Measurements from ENCODE around the gene LZTS2.
A peak's percentile ranks its signal among the peaks of the same experiment; 100 is the strongest.

Gene LZTS2

DNA sequence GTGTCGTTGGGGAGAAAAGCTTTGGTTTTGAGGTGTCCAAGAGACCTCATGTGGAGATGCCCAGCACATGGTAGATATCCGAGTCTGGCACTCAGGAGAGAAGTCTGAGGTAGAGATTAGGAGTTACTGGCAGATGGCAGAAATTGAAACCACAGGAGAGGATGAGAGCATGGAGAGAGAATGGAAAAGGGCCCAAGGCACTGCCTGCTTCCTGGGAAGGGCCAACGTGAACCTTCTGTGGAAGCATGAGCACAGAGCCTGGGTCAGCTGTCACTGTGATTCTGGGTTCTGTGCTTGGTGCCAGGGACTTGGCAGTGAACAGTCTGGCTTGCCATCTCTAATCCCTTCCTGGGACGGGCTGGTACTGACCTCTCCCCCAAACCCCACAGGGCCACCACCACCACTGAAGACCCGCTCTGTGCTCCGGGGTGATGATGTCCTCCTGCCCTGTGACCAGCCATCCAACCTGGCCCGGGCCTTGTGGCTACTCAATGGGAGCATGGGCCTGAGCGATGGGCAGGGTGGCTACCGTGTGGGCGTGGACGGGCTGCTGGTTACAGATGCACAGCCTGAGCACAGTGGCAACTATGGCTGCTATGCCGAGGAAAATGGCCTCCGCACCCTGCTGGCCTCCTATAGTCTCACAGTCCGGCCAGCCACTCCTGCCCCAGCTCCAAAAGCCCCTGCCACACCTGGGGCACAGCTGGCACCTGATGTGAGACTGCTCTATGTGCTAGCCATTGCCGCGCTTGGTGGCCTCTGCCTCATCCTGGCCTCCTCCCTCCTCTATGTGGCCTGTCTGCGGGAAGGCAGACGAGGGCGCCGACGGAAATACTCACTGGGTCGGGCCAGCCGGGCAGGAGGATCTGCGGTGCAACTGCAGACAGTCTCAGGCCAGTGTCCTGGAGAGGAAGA is 16.4 kb upstream of the LZTS2 start:
- CTCF ChIA-PET = interaction anchor here (1.3 kb wide), 1 partner anchor 15 kb away, joined by 5 read pairs; no protein-coding TSS in a partner anchor
- DNase-seq = no peak

GRCh38 chr10:100983868-100984671 is 15.5 kb upstream of the LZTS2 start:
- no peaks in the 10 kb centered on the region for H3K9me3 ChIP-seq (ENCODE audit: control extremely low read depth in 1 of 5, control insufficient read depth in 4 of 5, insufficient read depth in 2 of 5, low read depth in 1 of 5, low read length in 4 of 5)
- H3K27ac ChIP-seq (ENCODE audit: insufficient read depth in 1 of 2, low read depth in 1 of 2, low read length in 2 of 2, poor library complexity in 1 of 2, severe bottlenecking in 2 of 2) = no peak overlapping the region
- ChIA-PET CTCF (no interaction called here), POLR2A (no interaction called here)
- H3K4me1 ChIP-seq (ENCODE audit: control extremely low read depth in 1 of 4, control insufficient read depth in 4 of 4, insufficient read depth in 4 of 4, low read length in 3 of 4) = peaks cover 4 to 27% (median 22%) of the 10 kb centered on the region in 4 experiments
- no peaks in the 10 kb centered on the region for H3K27me3 ChIP-seq (replicated peaks in 2 of 5; ENCODE audit: control insufficient read depth in 4 of 5, insufficient read depth in 5 of 5, low read length in 4 of 5)
- H3K4me3 ChIP-seq (ENCODE audit: control insufficient read depth in 1 of 7, extremely low read depth in 1 of 7, insufficient read depth in 4 of 7, low read depth in 2 of 7, low read length in 6 of 7) = no peak overlapping the region
- no peak for DNase-seq
- H3K36me3 ChIP-seq (ENCODE audit: control insufficient read depth in 4 of 4, insufficient read depth in 4 of 4, low read length in 3 of 4) = peaks cover 4 to 43% (median 27%) of the 10 kb centered on the region in 4 experiments
- 95% methylated on average over 9 of the region's 13 CpGs for WGBS (ENCODE audit: insufficient coverage)

More for the DNA sequence above, 16.4 kb upstream of the LZTS2 start:
- H3K27ac ChIP-seq (ENCODE audit: insufficient read depth in 1 of 2, low read depth in 1 of 2, low read length in 2 of 2, poor library complexity in 1 of 2, severe bottlenecking in 2 of 2) = no peak overlapping the region
- POLR2A ChIA-PET = no interaction called here
- H3K36me3 ChIP-seq (ENCODE audit: control insufficient read depth in 4 of 4, insufficient read depth in 4 of 4, low read length in 3 of 4) = peaks cover 6 to 44% (median 23%) of the 10 kb centered on the region in 4 experiments
- H3K9me3 ChIP-seq (ENCODE audit: control extremely low read depth in 1 of 5, control insufficient read depth in 4 of 5, insufficient read depth in 2 of 5, low read depth in 1 of 5, low read length in 4 of 5) = no peaks in the 10 kb centered on the region
- peaks cover 4 to 18% (median 16%) of the 10 kb centered on the region in 4 experiments for H3K4me1 ChIP-seq (ENCODE audit: control extremely low read depth in 1 of 4, control insufficient read depth in 4 of 4, insufficient read depth in 4 of 4, low read length in 3 of 4)
- WGBS (ENCODE audit: insufficient coverage) = 97% methylated on average over 19 of the region's 24 CpGs
- no peak overlapping the region for H3K4me3 ChIP-seq (ENCODE audit: control insufficient read depth in 1 of 7, extremely low read depth in 1 of 7, insufficient read depth in 4 of 7, low read depth in 2 of 7, low read length in 6 of 7)
- no peaks in the 10 kb centered on the region for H3K27me3 ChIP-seq (replicated peaks in 2 of 5; ENCODE audit: control insufficient read depth in 4 of 5, insufficient read depth in 5 of 5, low read length in 4 of 5)

- H3K4me3 ChIP-seq (ENCODE audit: control insufficient read depth in 1 of 7, extremely low read depth in 1 of 7, insufficient read depth in 4 of 7, low read depth in 2 of 7, low read length in 6 of 7) = no peak overlapping the region
- CTCF ChIA-PET = interaction anchor here (1.7 to 23.7 kb wide), 4 partner anchors 13 to 32 kb away, joined by 7 to 311 read pairs (median 30); partner anchors contain the start of genes LZTS2 and SEMA4G
- no peaks in the 10 kb centered on the region for H3K9me3 ChIP-seq (ENCODE audit: control extremely low read depth in 1 of 5, control insufficient read depth in 4 of 5, insufficient read depth in 2 of 5, low read depth in 1 of 5, low read length in 4 of 5)
- H3K27me3 ChIP-seq (replicated peaks in 2 of 5; ENCODE audit: control insufficient read depth in 4 of 5, insufficient read depth in 5 of 5, low read length in 4 of 5) = no peaks in the 10 kb centered on the region
- POLR2A ChIA-PET = no interaction called here
- H3K36me3 ChIP-seq (ENCODE audit: control insufficient read depth in 4 of 4, insufficient read depth in 4 of 4, low read length in 3 of 4) = peaks cover 4 to 48% (median 33%) of the 10 kb centered on the region in 4 experiments
- no peak overlapping the region for H3K27ac ChIP-seq (ENCODE audit: insufficient read depth in 1 of 2, low read depth in 1 of 2, low read length in 2 of 2, poor library complexity in 1 of 2, severe bottlenecking in 2 of 2)
- 85% methylated on average over 2 of the region's 2 CpGs for WGBS (ENCODE audit: insufficient coverage)
- H3K4me1 ChIP-seq (ENCODE audit: control extremely low read depth in 1 of 4, control insufficient read depth in 4 of 4, insufficient read depth in 4 of 4, low read length in 3 of 4) = peaks cover 4 to 34% (median 25%) of the 10 kb centered on the region in 4 experiments
- DNase-seq = no peak
Observed at GRCh38 chr10:100984672-100985177, 14.9 kb upstream of the LZTS2 start.

- H3K9me3 ChIP-seq (ENCODE audit: control extremely low read depth in 1 of 5, control insufficient read depth in 4 of 5, insufficient read depth in 2 of 5, low read depth in 1 of 5, low read length in 4 of 5) = no peaks in the 10 kb centered on the region
- H3K27me3 ChIP-seq (replicated peaks in 2 of 5; ENCODE audit: control insufficient read depth in 4 of 5, insufficient read depth in 5 of 5, low read length in 4 of 5) = no peaks in the 10 kb centered on the region
- no peak overlapping the region for H3K27ac ChIP-seq (ENCODE audit: insufficient read depth in 1 of 2, low read depth in 1 of 2, low read length in 2 of 2, poor library complexity in 1 of 2, severe bottlenecking in 2 of 2)
- ChIA-PET CTCF (interaction anchor here (1.7 to 23.7 kb wide), 4 partner anchors 12 to 32 kb away, joined by 7 to 311 read pairs (median 30); partner anchors contain the start of genes LZTS2 and SEMA4G), POLR2A (no interaction called here)
- H3K4me3 ChIP-seq (ENCODE audit: control insufficient read depth in 1 of 7, extremely low read depth in 1 of 7, insufficient read depth in 4 of 7, low read depth in 2 of 7, low read length in 6 of 7) = no peak overlapping the region
- H3K4me1 ChIP-seq (ENCODE audit: control extremely low read depth in 1 of 4, control insufficient read depth in 4 of 4, insufficient read depth in 4 of 4, low read length in 3 of 4) = peaks cover 4 to 36% (median 25%) of the 10 kb centered on the region in 4 experiments
- WGBS (ENCODE audit: insufficient coverage) = 100% methylated on average over 1 of the region's 5 CpGs
- H3K36me3 ChIP-seq (ENCODE audit: control insufficient read depth in 4 of 4, insufficient read depth in 4 of 4, low read length in 3 of 4) = peaks cover 5 to 48% (median 32%) of the 10 kb centered on the region in 4 experiments
- no peak for DNase-seq
Observed at GRCh38 chr10:100985336-100985735, 14.3 kb upstream of the LZTS2 start.

- ChIA-PET CTCF (interaction anchor here (1.0 to 23.7 kb wide), 8 partner anchors 11 to 43 kb away, joined by 3 to 311 read pairs (median 7); partner anchors contain the start of genes LZTS2 and SEMA4G), POLR2A (interaction anchor here (0.6 to 1.2 kb wide), 2 partner anchors 13 to 71 kb away, joined by 3 read pairs; partner anchors contain the start of gene LZTS2)
- no peaks in the 10 kb centered on the region for H3K27me3 ChIP-seq (replicated peaks in 2 of 5; ENCODE audit: control insufficient read depth in 4 of 5, insufficient read depth in 5 of 5, low read length in 4 of 5)
- H3K27ac ChIP-seq (ENCODE audit: insufficient read depth in 1 of 2, low read depth in 1 of 2, low read length in 2 of 2, poor library complexity in 1 of 2, severe bottlenecking in 2 of 2) = peak overlapping the region in 1 of 2 experiments; percentile 18
- 33% methylated on average over 14 of the region's 17 CpGs for WGBS (ENCODE audit: insufficient coverage)
- peak in 1 of 3 donors; percentile 7 for DNase-seq
- H3K9me3 ChIP-seq (ENCODE audit: control extremely low read depth in 1 of 5, control insufficient read depth in 4 of 5, insufficient read depth in 2 of 5, low read depth in 1 of 5, low read length in 4 of 5) = no peaks in the 10 kb centered on the region
- peak overlapping the region; percentile 65 to 98 (median 93) for H3K4me3 ChIP-seq (ENCODE audit: control insufficient read depth in 1 of 7, extremely low read depth in 1 of 7, insufficient read depth in 4 of 7, low read depth in 2 of 7, low read length in 6 of 7)
- H3K36me3 ChIP-seq (ENCODE audit: control insufficient read depth in 4 of 4, insufficient read depth in 4 of 4, low read length in 3 of 4) = peaks cover 11 to 49% (median 37%) of the 10 kb centered on the region in 4 experiments
- peaks cover 4 to 36% (median 25%) of the 10 kb centered on the region in 4 experiments for H3K4me1 ChIP-seq (ENCODE audit: control extremely low read depth in 1 of 4, control insufficient read depth in 4 of 4, insufficient read depth in 4 of 4, low read length in 3 of 4)
Observed at GRCh38 chr10:100986623-100986951, 13.0 kb upstream of the LZTS2 start.

DNA sequence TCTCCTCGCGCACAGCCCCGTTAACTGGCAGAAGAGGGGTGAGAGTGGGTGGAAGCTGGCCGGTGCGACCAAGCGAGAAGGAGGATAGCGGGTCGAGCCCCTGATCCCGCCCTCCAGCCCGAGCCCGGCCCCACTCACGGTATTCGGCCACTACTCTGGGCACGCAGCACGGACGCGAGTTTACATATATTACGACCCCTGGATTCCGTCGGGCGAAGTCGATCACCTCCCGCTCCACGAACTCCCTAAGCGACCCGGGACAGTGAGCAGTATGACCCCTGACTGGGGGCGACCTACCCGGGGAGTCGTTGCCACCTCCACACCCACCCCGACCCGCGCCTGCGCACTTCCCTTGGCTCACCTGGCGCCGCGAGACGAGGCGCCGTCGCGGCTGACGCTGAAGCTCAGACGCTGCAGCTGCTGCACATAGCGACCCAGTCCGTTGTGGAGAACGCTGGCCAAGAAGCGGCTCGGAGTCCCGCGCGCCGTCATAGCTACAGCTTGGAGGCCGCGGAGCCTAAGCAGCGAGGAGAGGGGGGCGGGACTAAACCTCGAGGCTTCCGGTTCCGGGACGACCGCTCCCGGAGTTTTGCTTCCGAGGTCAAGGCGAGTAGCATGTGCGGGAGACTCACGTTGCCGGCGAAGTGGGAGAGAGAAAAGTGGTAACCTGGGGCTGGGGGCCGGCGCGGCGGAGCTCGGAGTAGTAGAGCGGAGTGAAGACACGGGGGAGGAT is 12.5 kb upstream of the LZTS2 start, which contains the start of the genes MRPL43 and TWNK:
Gene MRPL43, minus strand, starts transcription at position 546 of the 733 bp plus-strand sequence. Its CDS starts 54 bp downstream, at position 492.
Gene TWNK, plus strand, starts transcription at position 592 of the 733 bp plus-strand sequence. CDS start 668 bp downstream, outside the sequence.
- ChIA-PET POLR2A (interaction anchor here (0.6 to 1.2 kb wide), 2 partner anchors 12 to 72 kb away, joined by 3 read pairs; partner anchors contain the start of gene LZTS2), CTCF (interaction anchor here (1.1 to 23.7 kb wide), 6 partner anchors 10 to 43 kb away, joined by 3 to 311 read pairs (median 12); partner anchors contain the start of genes LZTS2 and SEMA4G)
- H3K4me1 ChIP-seq (ENCODE audit: control extremely low read depth in 1 of 4, control insufficient read depth in 4 of 4, insufficient read depth in 4 of 4, low read length in 3 of 4) = peaks cover 4 to 36% (median 25%) of the 10 kb centered on the region in 4 experiments
- H3K27me3 ChIP-seq (replicated peaks in 2 of 5; ENCODE audit: control insufficient read depth in 4 of 5, insufficient read depth in 5 of 5, low read length in 4 of 5) = no peaks in the 10 kb centered on the region
- under 1% methylated on average over 70 of the region's 75 CpGs for WGBS (ENCODE audit: insufficient coverage)
- DNase-seq = peak; percentile 73 to 83 (median 82)
- H3K9me3 ChIP-seq (ENCODE audit: control extremely low read depth in 1 of 5, control insufficient read depth in 4 of 5, insufficient read depth in 2 of 5, low read depth in 1 of 5, low read length in 4 of 5) = no peaks in the 10 kb centered on the region
- H3K4me3 ChIP-seq (ENCODE audit: control insufficient read depth in 1 of 7, extremely low read depth in 1 of 7, insufficient read depth in 4 of 7, low read depth in 2 of 7, low read length in 6 of 7) = peak within 1 kb of the TSS; percentile 65 to 98 (median 93)
- H3K36me3 ChIP-seq (ENCODE audit: control insufficient read depth in 4 of 4, insufficient read depth in 4 of 4, low read length in 3 of 4) = peaks cover 11 to 48% (median 36%) of the 10 kb centered on the region in 4 experiments
- H3K27ac ChIP-seq (ENCODE audit: insufficient read depth in 1 of 2, low read depth in 1 of 2, low read length in 2 of 2, poor library complexity in 1 of 2, severe bottlenecking in 2 of 2) = peak within 1 kb of the TSS in 1 of 2 experiments; percentile 76
